ENCODE data around the gene P4HA1.

GRCh38 chr10:73058057-73058591 lies 38.5 kb downstream of the P4HA1 start:
- TF ChIP-seq CTCF (conservative IDR thresholded peaks at IDR 0.05; ENCODE audit: low read depth, low read length) (no peak), EZH2 (IDR thresholded peaks at IDR 0.05; ENCODE audit: low read length, unreplicated experiment) (no peak)

Data from PC-3 (cell line).